SK-N-SH treated with all-trans-retinoic acid at 6 μM for 48 hours (cell line): ENCODE results near the gene IGF2R.

Experiments used
- GLIS3 ChIP-seq: fragments of 250-450 bp; sonication (Bioruptor Pico); IDR thresholded peaks from 2 replicates; pipeline ENCODE4 v1.5.0; 2020; ENCODE audit warnings: mild to moderate bottlenecking, moderate library complexity
- ISL1 ChIP-seq: fragments of 250-450 bp; sonication (Bioruptor Pico); IDR thresholded peaks from 2 replicates; pipeline ENCODE4 v2.1.2; 2022; ENCODE audit warnings: mild to moderate bottlenecking, moderate library complexity
- RARB ChIP-seq: fragments of 250-450 bp; sonication (Bioruptor Pico); IDR thresholded peaks from 2 replicates; pipeline ENCODE4 v1.8.0; 2021; ENCODE audit warnings: mild to moderate bottlenecking, moderate library complexity
- TCF4 ChIP-seq: fragments of 250-450 bp; sonication (Bioruptor Pico); IDR thresholded peaks from 2 replicates; pipeline ENCODE4 v1.8.0; 2021; ENCODE audit warnings: mild to moderate bottlenecking, moderate library complexity, borderline replicate concordance
- ZC3H10 ChIP-seq: fragments of 250-450 bp; sonication (Bioruptor Pico); IDR thresholded peaks from 2 replicates; pipeline ENCODE4 v1.5.1; 2021; ENCODE audit warnings: mild to moderate bottlenecking, moderate library complexity
- ZFP30 ChIP-seq: fragments of 450-650 bp; formaldehyde crosslinking; IDR thresholded peaks from 2 replicates; pipeline ENCODE4 v1.5.0; 2022; ENCODE audit warnings: mild to moderate bottlenecking, moderate library complexity
- TF ChIP-seq, protein P1 (sequence below): fragments of 250-450 bp; sonication (Bioruptor Pico); IDR thresholded peaks from 2 replicates; pipeline ENCODE4 v1.8.0; 2020; ENCODE audit warnings: mild to moderate bottlenecking, moderate library complexity, borderline replicate concordance
- TF ChIP-seq, protein P2 (sequence below): fragments of 250-450 bp; sonication (Bioruptor Pico); IDR thresholded peaks from 2 replicates; pipeline ENCODE4 v1.8.0; 2021; ENCODE audit warnings: low read depth, mild to moderate bottlenecking, moderate library complexity, borderline replicate concordance

DNA sequence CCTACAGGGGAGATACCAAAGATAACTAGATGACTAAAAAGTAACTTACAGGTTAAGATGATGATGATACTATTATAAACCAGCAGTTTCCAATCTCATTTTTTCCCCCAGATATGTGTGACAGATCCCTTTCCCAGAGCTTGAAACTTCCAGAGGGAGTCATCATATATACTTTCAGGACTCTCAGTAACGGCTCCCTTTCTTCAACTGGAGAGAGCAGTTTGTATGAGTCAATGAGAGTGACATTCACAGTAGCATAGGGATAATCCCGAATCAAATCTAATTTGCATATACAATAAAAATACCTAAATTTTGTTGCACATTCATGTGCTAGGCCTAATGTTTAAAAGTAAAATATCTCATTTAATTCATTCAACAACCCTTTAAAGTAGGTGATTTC, 29.7 kb downstream of the IGF2R start:
- TF ChIP-seq RARB (CRISPR knock-in tag) (no peak), TCF4 (CRISPR knock-in tag) (no peak), ZC3H10 (CRISPR knock-in tag) (no peak), ISL1 (CRISPR knock-in tag) (no peak), ZFP30 (CRISPR knock-in tag) (no peak), GLIS3 (CRISPR knock-in tag) (no peak)
- TF ChIP-seq, protein P1, sequence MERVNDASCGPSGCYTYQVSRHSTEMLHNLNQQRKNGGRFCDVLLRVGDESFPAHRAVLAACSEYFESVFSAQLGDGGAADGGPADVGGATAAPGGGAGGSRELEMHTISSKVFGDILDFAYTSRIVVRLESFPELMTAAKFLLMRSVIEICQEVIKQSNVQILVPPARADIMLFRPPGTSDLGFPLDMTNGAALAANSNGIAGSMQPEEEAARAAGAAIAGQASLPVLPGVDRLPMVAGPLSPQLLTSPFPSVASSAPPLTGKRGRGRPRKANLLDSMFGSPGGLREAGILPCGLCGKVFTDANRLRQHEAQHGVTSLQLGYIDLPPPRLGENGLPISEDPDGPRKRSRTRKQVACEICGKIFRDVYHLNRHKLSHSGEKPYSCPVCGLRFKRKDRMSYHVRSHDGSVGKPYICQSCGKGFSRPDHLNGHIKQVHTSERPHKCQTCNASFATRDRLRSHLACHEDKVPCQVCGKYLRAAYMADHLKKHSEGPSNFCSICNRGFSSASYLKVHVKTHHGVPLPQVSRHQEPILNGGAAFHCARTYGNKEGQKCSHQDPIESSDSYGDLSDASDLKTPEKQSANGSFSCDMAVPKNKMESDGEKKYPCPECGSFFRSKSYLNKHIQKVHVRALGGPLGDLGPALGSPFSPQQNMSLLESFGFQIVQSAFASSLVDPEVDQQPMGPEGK (CRISPR knock-in tag) = no peak
- TF ChIP-seq, protein P2, sequence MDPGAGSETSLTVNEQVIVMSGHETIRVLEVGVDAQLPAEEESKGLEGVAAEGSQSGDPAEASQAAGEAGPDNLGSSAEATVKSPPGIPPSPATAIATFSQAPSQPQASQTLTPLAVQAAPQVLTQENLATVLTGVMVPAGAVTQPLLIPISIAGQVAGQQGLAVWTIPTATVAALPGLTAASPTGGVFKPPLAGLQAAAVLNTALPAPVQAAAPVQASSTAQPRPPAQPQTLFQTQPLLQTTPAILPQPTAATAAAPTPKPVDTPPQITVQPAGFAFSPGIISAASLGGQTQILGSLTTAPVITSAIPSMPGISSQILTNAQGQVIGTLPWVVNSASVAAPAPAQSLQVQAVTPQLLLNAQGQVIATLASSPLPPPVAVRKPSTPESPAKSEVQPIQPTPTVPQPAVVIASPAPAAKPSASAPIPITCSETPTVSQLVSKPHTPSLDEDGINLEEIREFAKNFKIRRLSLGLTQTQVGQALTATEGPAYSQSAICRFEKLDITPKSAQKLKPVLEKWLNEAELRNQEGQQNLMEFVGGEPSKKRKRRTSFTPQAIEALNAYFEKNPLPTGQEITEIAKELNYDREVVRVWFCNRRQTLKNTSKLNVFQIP (CRISPR knock-in tag) = no peak
